ENCODE measurements around the gene RMRP.
A peak's percentile ranks its signal among the peaks of the same experiment; 100 is the strongest.

Gene RMRP

DNA sequence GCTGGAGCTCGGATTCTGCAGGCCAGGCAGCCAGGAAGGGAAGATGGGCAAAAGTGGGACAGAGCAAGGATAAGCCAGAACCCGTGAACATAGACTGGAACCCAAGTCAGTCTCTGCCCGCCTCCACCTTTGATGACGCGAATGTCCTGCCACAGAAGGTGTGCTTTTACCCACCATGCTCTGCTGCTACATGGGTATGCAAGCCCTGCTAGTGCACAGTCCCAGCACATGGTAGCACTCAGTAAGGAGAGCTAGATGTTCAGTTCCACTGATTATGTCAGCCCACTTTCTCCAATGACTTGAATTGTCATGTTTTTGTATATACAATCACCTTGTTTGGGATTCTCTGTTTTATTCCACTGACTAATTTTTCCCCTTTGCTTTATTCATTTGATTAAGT, 28.2 kb downstream of the RMRP start:
- H3K4me3 ChIP-seq (ENCODE audit: low read depth in 1 of 2, low read length in 2 of 2) = no peak overlapping the region
- H3K36me3 ChIP-seq (ENCODE audit: control insufficient read depth in 1 of 2, insufficient read depth in 2 of 2, low read length in 2 of 2) = no peaks in the 10 kb centered on the region
- H3K9me3 ChIP-seq (ENCODE audit: control insufficient read depth in 1 of 2, low read length in 2 of 2) = no peaks in the 10 kb centered on the region
- H3K9ac ChIP-seq (ENCODE audit: low read depth in 1 of 2, low read length in 2 of 2) = no peak overlapping the region
- no peak overlapping the region for H3K27ac ChIP-seq (ENCODE audit: low read depth, low read length)
- no peaks in the 10 kb centered on the region for H3K4me1 ChIP-seq (ENCODE audit: control insufficient read depth in 1 of 2, insufficient read depth in 2 of 2, low read length in 2 of 2)
- H3K27me3 ChIP-seq (ENCODE audit: control insufficient read depth in 1 of 2, insufficient read depth in 2 of 2, low read length in 2 of 2) = no peaks in the 10 kb centered on the region

DNA sequence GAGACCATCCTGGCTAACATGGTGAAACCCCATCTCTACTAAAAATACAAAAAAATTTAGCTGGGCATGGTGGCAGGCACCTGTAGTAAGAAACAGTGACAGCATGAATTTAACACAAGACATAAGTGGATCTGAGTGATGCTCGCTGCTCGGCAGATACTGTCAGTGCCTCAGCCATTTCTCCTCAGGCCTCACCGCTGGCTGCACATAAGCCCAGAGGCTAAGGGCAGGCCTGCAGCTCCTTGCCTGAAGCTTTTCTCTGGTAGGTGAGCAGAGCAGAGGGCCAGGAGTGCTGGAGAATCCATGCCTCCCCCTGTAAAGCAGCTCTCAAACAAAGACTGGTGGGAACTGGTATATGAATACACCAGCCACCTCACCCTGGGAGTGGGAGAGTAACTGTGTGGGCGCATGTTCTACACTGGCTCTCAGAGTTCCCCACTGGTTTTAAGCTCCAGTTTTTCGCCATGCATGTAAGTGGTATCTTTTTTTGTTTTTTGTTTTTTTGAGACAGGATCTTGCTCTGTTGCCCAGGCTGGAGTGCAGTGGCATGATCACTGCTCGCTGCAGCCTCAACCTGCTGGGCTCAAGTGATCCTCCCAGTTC, 29.3 kb downstream of the RMRP start:
- Histone ChIP-seq H3K4me3 (ENCODE audit: low read depth in 1 of 2, low read length in 2 of 2) (no peak overlapping the region), H3K36me3 (ENCODE audit: control insufficient read depth in 1 of 2, insufficient read depth in 2 of 2, low read length in 2 of 2) (no peaks in the 10 kb centered on the region), H3K27me3 (ENCODE audit: control insufficient read depth in 1 of 2, insufficient read depth in 2 of 2, low read length in 2 of 2) (no peaks in the 10 kb centered on the region), H3K27ac (ENCODE audit: low read depth, low read length) (no peak overlapping the region), H3K9ac (ENCODE audit: low read depth in 1 of 2, low read length in 2 of 2) (no peak overlapping the region), H3K9me3 (ENCODE audit: control insufficient read depth in 1 of 2, low read length in 2 of 2) (no peaks in the 10 kb centered on the region), H3K4me1 (ENCODE audit: control insufficient read depth in 1 of 2, insufficient read depth in 2 of 2, low read length in 2 of 2) (no peaks in the 10 kb centered on the region)

DNA sequence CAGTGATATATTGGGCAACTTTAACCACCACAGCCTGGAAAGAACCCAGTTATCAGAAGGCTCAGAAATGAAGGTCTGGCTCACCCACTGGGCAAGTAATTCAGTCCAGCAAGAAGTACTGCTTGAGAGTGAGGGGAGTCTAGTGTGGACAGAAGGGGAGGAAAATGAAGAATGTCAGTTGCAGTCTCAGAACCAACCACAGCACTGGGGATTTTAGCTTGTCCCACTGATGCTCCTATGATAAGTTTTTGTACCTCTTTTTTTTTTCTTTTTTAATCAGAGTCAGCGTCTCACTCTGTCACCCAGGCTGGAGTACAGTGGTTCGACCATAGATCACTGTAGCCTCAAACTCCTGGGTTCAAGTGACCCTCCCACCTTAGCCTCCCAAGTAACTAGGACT, 30.2 kb downstream of the RMRP start:
- Histone ChIP-seq H3K4me3 (ENCODE audit: low read depth in 1 of 2, low read length in 2 of 2) (no peak overlapping the region), H3K9me3 (ENCODE audit: control insufficient read depth in 1 of 2, low read length in 2 of 2) (no peaks in the 10 kb centered on the region), H3K27ac (ENCODE audit: low read depth, low read length) (no peak overlapping the region), H3K36me3 (ENCODE audit: control insufficient read depth in 1 of 2, insufficient read depth in 2 of 2, low read length in 2 of 2) (no peaks in the 10 kb centered on the region), H3K9ac (ENCODE audit: low read depth in 1 of 2, low read length in 2 of 2) (no peak overlapping the region), H3K27me3 (ENCODE audit: control insufficient read depth in 1 of 2, insufficient read depth in 2 of 2, low read length in 2 of 2) (no peaks in the 10 kb centered on the region), H3K4me1 (ENCODE audit: control insufficient read depth in 1 of 2, insufficient read depth in 2 of 2, low read length in 2 of 2) (no peaks in the 10 kb centered on the region)

DNA sequence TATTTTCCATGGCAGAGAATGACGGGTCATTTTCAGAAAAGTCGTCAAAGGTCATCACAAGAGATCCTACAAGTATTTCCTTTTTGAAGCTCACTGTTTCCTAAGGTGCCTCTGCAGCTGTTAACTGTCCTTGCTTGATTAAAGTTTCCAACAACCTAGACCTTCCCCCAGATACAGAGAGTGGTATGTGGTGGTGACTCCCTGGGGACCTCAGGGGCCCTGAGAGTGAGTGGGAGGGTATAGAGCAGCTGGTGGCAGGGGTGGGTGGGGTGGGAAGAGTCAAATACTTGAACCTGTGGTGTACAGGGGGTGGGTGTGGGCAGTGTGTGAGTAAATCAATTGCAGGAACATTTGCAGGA, 38.0 kb downstream of the RMRP start:
- Histone ChIP-seq H3K9ac (ENCODE audit: low read depth in 1 of 2, low read length in 2 of 2) (no peak overlapping the region), H3K36me3 (ENCODE audit: control insufficient read depth in 1 of 2, insufficient read depth in 2 of 2, low read length in 2 of 2) (no peaks in the 10 kb centered on the region), H3K4me3 (ENCODE audit: low read depth in 1 of 2, low read length in 2 of 2) (no peak overlapping the region), H3K27me3 (ENCODE audit: control insufficient read depth in 1 of 2, insufficient read depth in 2 of 2, low read length in 2 of 2) (peaks cover 3% of the 10 kb centered on the region in 2 donors), H3K27ac (ENCODE audit: low read depth, low read length) (no peak overlapping the region), H3K9me3 (ENCODE audit: control insufficient read depth in 1 of 2, low read length in 2 of 2) (no peaks in the 10 kb centered on the region), H3K4me1 (ENCODE audit: control insufficient read depth in 1 of 2, insufficient read depth in 2 of 2, low read length in 2 of 2) (peaks cover 4 to 19% of the 10 kb centered on the region in 2 donors)

- Histone ChIP-seq H3K4me3 (ENCODE audit: low read depth in 1 of 2, low read length in 2 of 2) (no peak overlapping the region), H3K27me3 (ENCODE audit: control insufficient read depth in 1 of 2, insufficient read depth in 2 of 2, low read length in 2 of 2) (peaks cover 3% of the 10 kb centered on the region in 2 donors), H3K27ac (ENCODE audit: low read depth, low read length) (no peak overlapping the region), H3K9ac (ENCODE audit: low read depth in 1 of 2, low read length in 2 of 2) (no peak overlapping the region), H3K36me3 (ENCODE audit: control insufficient read depth in 1 of 2, insufficient read depth in 2 of 2, low read length in 2 of 2) (no peaks in the 10 kb centered on the region), H3K4me1 (ENCODE audit: control insufficient read depth in 1 of 2, insufficient read depth in 2 of 2, low read length in 2 of 2) (peaks cover 4 to 19% of the 10 kb centered on the region in 2 donors), H3K9me3 (ENCODE audit: control insufficient read depth in 1 of 2, low read length in 2 of 2) (no peaks in the 10 kb centered on the region)
Measured at GRCh38 chr9:35618854-35619799, 38.7 kb downstream of the RMRP start.

GRCh38 chr9:35618325-35618727, 39.5 kb downstream of the RMRP start, which contains the start of gene CD72:
TSS of gene CD72 (minus strand) at chr9:35618413. CDS start at chr9:35618303, 110 bp downstream.
- Histone ChIP-seq H3K4me1 (ENCODE audit: control insufficient read depth in 1 of 2, insufficient read depth in 2 of 2, low read length in 2 of 2) (peaks cover 4 to 19% of the 10 kb centered on the region in 2 donors), H3K27me3 (ENCODE audit: control insufficient read depth in 1 of 2, insufficient read depth in 2 of 2, low read length in 2 of 2) (peaks cover 3% of the 10 kb centered on the region in 2 donors), H3K36me3 (ENCODE audit: control insufficient read depth in 1 of 2, insufficient read depth in 2 of 2, low read length in 2 of 2) (no peaks in the 10 kb centered on the region), H3K27ac (ENCODE audit: low read depth, low read length) (peak within 1 kb of the TSS; percentile 33), H3K9ac (ENCODE audit: low read depth in 1 of 2, low read length in 2 of 2) (peak within 1 kb of the TSS; percentile 28 to 65), H3K9me3 (ENCODE audit: control insufficient read depth in 1 of 2, low read length in 2 of 2) (no peaks in the 10 kb centered on the region), H3K4me3 (ENCODE audit: low read depth in 1 of 2, low read length in 2 of 2) (peak within 1 kb of the TSS; percentile 60 to 63)

DNA sequence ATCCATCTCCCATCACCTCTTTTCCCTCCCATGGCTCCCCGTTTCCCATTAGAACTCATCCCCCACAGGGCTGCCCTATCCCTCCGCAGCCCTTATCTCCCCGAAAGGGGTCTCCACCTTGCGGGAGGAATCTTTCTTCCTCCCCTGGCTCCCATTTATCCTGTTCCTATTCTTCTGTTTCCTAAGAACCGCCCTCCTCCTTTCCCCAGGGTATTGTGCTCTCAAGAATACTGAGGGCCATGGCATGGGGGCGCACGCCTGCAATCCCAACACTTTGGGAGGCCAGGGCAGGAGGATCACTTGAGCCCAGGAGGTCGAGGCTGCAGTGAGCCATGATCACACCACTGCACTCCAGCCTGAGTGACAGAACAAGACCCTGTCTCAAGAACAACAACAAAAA, 40.3 kb downstream of the RMRP start:
- Histone ChIP-seq H3K36me3 (ENCODE audit: control insufficient read depth in 1 of 2, insufficient read depth in 2 of 2, low read length in 2 of 2) (no peaks in the 10 kb centered on the region), H3K4me1 (ENCODE audit: control insufficient read depth in 1 of 2, insufficient read depth in 2 of 2, low read length in 2 of 2) (peaks cover 4 to 19% of the 10 kb centered on the region in 2 donors), H3K9me3 (ENCODE audit: control insufficient read depth in 1 of 2, low read length in 2 of 2) (no peaks in the 10 kb centered on the region), H3K9ac (ENCODE audit: low read depth in 1 of 2, low read length in 2 of 2) (peak overlapping the region; percentile 28 to 65), H3K4me3 (ENCODE audit: low read depth in 1 of 2, low read length in 2 of 2) (peak overlapping the region; percentile 60 to 63), H3K27me3 (ENCODE audit: control insufficient read depth in 1 of 2, insufficient read depth in 2 of 2, low read length in 2 of 2) (peaks cover 3% of the 10 kb centered on the region in 2 donors), H3K27ac (ENCODE audit: low read depth, low read length) (no peak overlapping the region)

DNA sequence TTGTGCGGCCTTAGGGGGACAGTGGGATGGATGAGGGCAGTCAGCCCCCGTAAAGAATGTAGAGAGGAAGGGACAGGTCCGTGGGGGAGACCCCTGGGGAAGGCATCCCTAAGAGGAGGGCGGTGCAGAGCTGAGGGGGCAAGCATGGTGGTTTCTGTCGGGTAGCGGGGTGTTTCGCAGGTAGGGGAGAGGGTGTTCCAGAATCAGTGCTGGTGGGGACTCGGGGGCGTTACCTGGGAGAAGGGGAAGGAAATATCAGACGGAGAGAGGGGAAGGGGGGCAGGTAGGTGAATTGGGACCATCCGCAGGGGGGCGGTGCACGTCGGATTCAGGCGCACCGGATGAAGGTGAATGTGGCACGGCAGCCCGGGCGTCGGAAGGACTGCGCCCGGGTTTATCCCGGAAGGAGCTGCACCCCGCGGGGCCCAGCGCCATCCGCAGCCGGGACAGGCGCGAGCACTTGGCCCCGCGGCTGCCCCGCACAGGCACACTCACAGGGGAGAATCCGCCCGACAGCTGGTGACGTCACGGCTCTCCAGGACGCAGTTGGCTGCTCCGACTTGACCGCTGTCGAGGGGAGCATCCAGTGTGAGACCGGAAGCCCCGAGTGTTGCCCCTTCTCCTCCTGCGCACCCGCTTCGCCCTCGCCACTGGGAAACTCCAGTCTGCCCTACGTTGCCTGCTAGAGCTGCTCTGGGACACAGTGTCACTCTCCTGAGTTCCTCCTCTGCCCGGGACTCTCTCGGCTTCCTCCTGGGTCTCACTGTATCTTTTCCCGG, 40.9 kb downstream of the RMRP start:
- H3K9ac ChIP-seq (ENCODE audit: low read depth in 1 of 2, low read length in 2 of 2) = peak overlapping the region; percentile 28 to 65
- peaks cover 4 to 19% of the 10 kb centered on the region in 2 donors for H3K4me1 ChIP-seq (ENCODE audit: control insufficient read depth in 1 of 2, insufficient read depth in 2 of 2, low read length in 2 of 2)
- H3K27me3 ChIP-seq (ENCODE audit: control insufficient read depth in 1 of 2, insufficient read depth in 2 of 2, low read length in 2 of 2) = peaks cover 3% of the 10 kb centered on the region in 2 donors
- no peak overlapping the region for H3K27ac ChIP-seq (ENCODE audit: low read depth, low read length)
- H3K36me3 ChIP-seq (ENCODE audit: control insufficient read depth in 1 of 2, insufficient read depth in 2 of 2, low read length in 2 of 2) = no peaks in the 10 kb centered on the region
- H3K4me3 ChIP-seq (ENCODE audit: low read depth in 1 of 2, low read length in 2 of 2) = peak overlapping the region; percentile 60 to 63
- no peaks in the 10 kb centered on the region for H3K9me3 ChIP-seq (ENCODE audit: control insufficient read depth in 1 of 2, low read length in 2 of 2)

DNA sequence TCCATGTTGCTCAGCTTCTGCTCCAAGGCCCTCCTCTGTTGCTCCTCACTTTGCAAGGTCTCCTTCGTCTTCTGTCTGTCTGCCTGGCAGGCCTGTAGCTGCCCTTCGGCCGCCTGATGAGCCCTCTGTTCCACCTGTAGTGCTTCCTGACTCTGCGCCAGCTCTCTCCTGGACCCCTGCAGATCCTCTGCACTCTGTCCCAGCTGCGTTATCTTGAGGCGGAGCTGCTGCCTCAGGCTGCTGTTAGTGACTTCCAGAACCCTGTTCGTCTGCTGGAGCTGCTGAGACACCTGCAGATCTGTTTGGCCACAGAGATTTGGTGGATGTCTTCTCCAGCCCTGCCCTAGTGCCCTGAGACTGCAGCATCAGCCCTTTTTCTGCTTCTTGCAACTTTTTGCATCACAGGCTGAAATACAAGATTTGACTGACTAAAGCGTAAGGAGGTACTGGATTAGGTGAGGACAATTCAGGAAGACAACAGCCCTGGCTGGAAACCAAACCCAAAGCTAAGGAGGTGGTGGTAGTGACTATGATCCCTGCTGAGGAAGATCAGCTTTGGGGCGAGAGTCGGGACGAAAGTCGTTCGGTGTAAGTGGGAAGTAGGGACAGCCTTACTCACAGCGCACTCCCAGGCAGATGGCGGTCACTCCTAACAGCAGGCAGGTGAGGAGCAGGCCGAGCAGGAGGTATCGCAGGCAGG, 41.7 kb downstream of the RMRP start:
- peaks cover 4 to 19% of the 10 kb centered on the region in 2 donors for H3K4me1 ChIP-seq (ENCODE audit: control insufficient read depth in 1 of 2, insufficient read depth in 2 of 2, low read length in 2 of 2)
- no peaks in the 10 kb centered on the region for H3K9me3 ChIP-seq (ENCODE audit: control insufficient read depth in 1 of 2, low read length in 2 of 2)
- H3K4me3 ChIP-seq (ENCODE audit: low read depth in 1 of 2, low read length in 2 of 2) = no peak overlapping the region
- H3K27me3 ChIP-seq (ENCODE audit: control insufficient read depth in 1 of 2, insufficient read depth in 2 of 2, low read length in 2 of 2) = peaks cover 3% of the 10 kb centered on the region in 2 donors
- peak overlapping the region in 1 of 2 donors; percentile 65 for H3K9ac ChIP-seq (ENCODE audit: low read depth in 1 of 2, low read length in 2 of 2)
- no peak overlapping the region for H3K27ac ChIP-seq (ENCODE audit: low read depth, low read length)
- no peaks in the 10 kb centered on the region for H3K36me3 ChIP-seq (ENCODE audit: control insufficient read depth in 1 of 2, insufficient read depth in 2 of 2, low read length in 2 of 2)

Data from duodenal mucosa (tissue), 2 donors.